ENCODE measurements around the gene KCTD4.

KCTD4 gene

DNA sequence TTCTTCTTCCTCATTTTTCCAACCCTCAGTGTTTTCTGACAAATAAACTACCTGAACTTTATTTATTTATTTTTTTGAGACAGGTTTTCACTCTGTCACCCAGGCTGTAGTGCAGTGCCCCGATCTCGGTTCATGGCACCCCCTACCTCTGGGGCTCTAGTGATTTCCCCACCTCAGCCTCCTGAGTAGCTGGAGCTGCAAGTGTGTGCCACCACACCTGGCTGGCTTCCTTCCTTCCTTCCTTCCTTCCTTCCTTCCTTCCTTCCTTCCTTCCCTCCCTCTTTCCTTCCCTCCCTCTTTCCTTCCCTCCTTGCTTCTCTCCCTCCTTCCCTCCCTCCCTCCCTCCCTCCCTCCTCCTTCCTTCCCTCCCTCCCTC, 32.3 kb downstream of the KCTD4 start:
- DNase-seq: no peak

GRCh38 chr13:45167611-45168554, 33.0 kb downstream of the KCTD4 start:
- DNase-seq: no peak

DNA sequence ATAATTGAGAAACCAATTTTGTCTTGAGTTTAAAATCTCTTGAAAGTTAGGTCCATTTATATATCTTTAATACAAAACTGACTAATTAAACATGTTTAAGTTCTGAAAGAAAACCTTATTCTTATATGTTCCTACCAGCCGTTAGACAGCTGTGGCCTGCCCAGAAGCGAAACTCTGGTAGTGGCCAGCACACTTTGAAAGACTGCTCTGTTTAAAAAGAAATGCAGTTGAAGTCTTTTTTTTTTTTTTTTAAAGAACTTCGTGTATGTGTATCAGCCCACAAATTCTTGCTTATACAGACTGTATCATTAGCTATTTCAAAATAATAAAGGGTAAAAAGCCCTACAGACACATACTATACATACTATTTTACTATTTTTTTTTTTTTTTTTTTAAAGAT, 34.0 kb downstream of the KCTD4 start:
- no peak for DNase-seq

DNA sequence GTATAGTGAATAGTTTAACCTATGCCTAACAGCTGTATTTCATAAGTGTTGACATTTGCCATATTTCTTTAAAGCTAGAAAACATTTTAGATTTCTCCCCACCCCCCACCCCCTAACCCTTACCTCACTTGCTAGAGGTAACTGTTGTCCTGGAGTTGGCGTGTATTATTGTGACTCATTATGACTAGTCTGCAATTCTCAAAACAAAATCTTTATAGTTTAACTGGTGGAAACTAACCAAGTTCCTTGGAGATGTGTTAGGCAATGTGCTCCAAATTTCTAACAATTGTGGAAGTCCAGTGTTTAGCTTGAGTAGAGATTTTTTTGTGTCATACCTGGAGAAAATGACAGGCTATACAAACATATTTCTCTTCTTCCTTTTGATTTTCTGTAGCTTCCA, 38.0 kb downstream of the KCTD4 start:
- no peak for DNase-seq

DNA sequence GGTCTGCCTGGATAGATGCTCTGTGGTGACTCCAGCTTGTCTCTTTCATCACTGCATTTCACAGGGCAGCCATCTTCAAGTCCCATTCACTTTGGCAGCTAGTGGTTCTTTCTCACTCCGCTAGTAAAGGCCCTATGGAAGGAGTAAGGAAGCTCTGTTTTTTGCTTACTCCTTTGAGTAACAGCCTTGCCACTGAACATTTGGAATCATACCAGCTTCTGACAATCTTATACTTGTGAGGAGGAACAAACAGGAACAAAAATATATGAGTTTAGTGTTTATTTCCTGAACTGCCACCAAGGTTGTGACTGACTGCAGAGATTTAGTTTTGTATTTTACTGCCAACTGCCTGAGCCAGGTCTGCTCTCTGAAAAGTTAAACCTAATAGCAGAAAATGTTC, 38.7 kb downstream of the KCTD4 start:
- DNase-seq: no peak

GRCh38 chr13:45156565-45157361, 44.1 kb downstream of the KCTD4 start:
- DNase-seq: no peak

DNA sequence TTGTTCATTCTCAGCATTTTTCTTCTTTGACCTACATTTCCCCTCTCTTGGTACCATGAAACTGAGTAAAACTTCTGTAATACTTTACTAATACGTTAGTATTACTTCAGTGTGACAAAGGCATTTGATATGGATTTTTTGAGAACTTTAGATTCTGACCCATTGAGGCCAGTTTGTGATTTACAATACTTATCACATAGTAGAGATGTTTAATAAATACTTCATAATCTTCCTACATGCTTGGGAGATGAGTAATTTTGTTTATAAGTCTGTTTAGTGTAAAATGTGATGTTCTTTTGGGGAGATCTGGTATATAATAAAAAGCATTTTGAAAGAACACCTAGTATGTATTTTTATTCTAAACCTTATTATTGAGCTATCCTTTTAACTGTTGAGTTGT, 50.9 kb downstream of the KCTD4 start:
- DNase-seq: no peak

DNA sequence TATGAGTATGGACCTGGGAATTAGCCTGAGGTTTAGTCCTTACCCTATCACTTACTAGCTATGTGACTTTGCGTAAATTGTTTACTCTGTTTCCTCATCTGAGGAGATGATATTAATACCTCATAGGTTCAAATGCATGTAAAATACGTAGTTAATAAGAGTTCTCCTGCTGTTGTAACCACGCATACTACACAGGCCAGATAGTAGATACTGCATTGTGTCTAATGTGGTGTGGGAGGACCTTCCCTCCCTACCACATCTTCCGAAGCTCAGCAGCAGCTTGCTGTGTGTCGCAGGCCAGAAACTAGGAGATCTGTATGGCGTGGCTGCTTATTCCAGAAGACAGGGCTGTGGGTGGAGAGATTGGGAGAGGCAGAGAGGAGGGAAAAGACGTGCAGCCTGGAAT, 57.5 kb downstream of the KCTD4 start:
- no peak for DNase-seq
